ENCODE results near the gene OR13C5.

GRCh38 chr9:104577263-104577662 lies 21.9 kb downstream of the OR13C5 start:
- no peak for TF ChIP-seq CTCF (IDR thresholded peaks at IDR 0.05)
- TF ChIP-seq POLR2A (IDR thresholded peaks at IDR 0.05) = no peak

Data from vagina (tissue), 2 donors.